NCI-H345 (cell line): ENCODE results near the gene XPR1.

Experiments used
- DNase-seq: peaks from one replicate; lab custom pipeline; 2025; lab: John Stamatoyannopoulos, UW

Gene XPR1

GRCh38 chr1:180916771-180917170 is 284.9 kb downstream of the XPR1 start:
- no peak for DNase-seq

GRCh38 chr1:180917306-180918065 is 285.7 kb downstream of the XPR1 start:
- DNase-seq = no peak

- no peak for DNase-seq
These were observed 286.7 kb downstream of the XPR1 start for GRCh38 chr1:180918519-180918918.

- no peak for DNase-seq
These were observed 287.4 kb downstream of the XPR1 start for GRCh38 chr1:180919183-180919700.

- DNase-seq = no peak
These were observed 288.4 kb downstream of the XPR1 start for GRCh38 chr1:180920193-180920592.

- DNase-seq = no peak
These were observed 288.9 kb downstream of the XPR1 start for GRCh38 chr1:180920702-180921101.

- DNase-seq = no peak
These were observed 289.6 kb downstream of the XPR1 start for GRCh38 chr1:180921386-180921785.

- DNase-seq = no peak
These were observed 290.2 kb downstream of the XPR1 start for GRCh38 chr1:180921891-180922630.

GRCh38 chr1:180922631-180923015 is 290.8 kb downstream of the XPR1 start:
- no peak for DNase-seq

GRCh38 chr1:180923021-180923841 is 291.4 kb downstream of the XPR1 start:
- no peak for DNase-seq

- DNase-seq = no peak
These were observed 292.1 kb downstream of the XPR1 start for GRCh38 chr1:180923887-180924286.

- DNase-seq = no peak
These were observed 293.1 kb downstream of the XPR1 start for GRCh38 chr1:180924939-180925338.

- no peak for DNase-seq
These were observed 293.7 kb downstream of the XPR1 start for GRCh38 chr1:180925471-180926051.

GRCh38 chr1:180926164-180926981 is 294.6 kb downstream of the XPR1 start:
- DNase-seq = peak; percentile 66

GRCh38 chr1:180927348-180927747 is 295.5 kb downstream of the XPR1 start:
- DNase-seq = peak; percentile 37

GRCh38 chr1:180927841-180928240 is 296.0 kb downstream of the XPR1 start:
- peak; percentile 49 for DNase-seq

GRCh38 chr1:180928331-180929230 is 296.8 kb downstream of the XPR1 start:
- DNase-seq = peak; percentile 57

- no peak for DNase-seq
These were observed 297.6 kb downstream of the XPR1 start for GRCh38 chr1:180929389-180929788.

- DNase-seq = peak; percentile 70
These were observed 298.9 kb downstream of the XPR1 start for GRCh38 chr1:180930687-180931086.

- no peak for DNase-seq
These were observed 299.7 kb downstream of the XPR1 start for GRCh38 chr1:180931529-180931928.
